Neural progenitor cell (in vitro differentiated cells): ENCODE data around the gene BMPR1B.

ENCODE experiments used
- EZH2phosphoT487 ChIP-seq: fragments of 200-600 bp; sonication (generic); IDR thresholded peaks from 2 replicates; pipeline ENCODE4 v1.6.1; 2017; ENCODE audit warnings: antibody characterized with exemption
- TF ChIP-seq, protein P1 (sequence below): fragments of 200-600 bp; sonication (generic); IDR thresholded peaks from 2 replicates; pipeline ENCODE4 v1.5.1; 2017; ENCODE audit warnings: antibody characterized with exemption, mild to moderate bottlenecking

DNA sequence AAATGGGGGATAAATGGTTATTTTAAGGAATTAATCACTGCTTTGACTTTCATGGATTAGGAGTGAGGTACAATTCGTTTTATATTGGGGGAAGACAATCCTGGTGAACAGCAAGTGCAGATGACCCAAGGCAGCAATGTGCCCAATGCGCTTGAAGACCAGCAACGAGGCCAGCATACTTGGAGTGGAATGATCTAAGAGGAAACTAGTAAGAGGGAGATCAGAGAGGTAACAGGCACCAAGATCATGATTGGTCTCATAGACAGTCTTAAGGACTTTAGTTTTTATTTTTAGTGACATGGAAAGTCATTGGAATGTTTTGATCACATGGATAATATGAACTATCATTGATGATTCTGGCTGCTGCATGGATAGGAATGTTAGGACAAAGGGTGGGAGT is 90.6 kb downstream of the BMPR1B start:
- TF ChIP-seq, protein P1, sequence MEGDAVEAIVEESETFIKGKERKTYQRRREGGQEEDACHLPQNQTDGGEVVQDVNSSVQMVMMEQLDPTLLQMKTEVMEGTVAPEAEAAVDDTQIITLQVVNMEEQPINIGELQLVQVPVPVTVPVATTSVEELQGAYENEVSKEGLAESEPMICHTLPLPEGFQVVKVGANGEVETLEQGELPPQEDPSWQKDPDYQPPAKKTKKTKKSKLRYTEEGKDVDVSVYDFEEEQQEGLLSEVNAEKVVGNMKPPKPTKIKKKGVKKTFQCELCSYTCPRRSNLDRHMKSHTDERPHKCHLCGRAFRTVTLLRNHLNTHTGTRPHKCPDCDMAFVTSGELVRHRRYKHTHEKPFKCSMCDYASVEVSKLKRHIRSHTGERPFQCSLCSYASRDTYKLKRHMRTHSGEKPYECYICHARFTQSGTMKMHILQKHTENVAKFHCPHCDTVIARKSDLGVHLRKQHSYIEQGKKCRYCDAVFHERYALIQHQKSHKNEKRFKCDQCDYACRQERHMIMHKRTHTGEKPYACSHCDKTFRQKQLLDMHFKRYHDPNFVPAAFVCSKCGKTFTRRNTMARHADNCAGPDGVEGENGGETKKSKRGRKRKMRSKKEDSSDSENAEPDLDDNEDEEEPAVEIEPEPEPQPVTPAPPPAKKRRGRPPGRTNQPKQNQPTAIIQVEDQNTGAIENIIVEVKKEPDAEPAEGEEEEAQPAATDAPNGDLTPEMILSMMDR, result no peak
- TF ChIP-seq EZH2phosphoT487, result no peak
